Activated naive CD4-positive, alpha-beta T cell (primary cell): Measurements from ENCODE around the gene ZGRF1.
A peak's percentile ranks its signal among the peaks of the same experiment; 100 is the strongest.
"Not testable (repeated sequence)": the region's sequence is repeated elsewhere in the genome, so short reads cannot be mapped to it uniquely, and the experiment has no call there.

Experiments
- DNase-seq, 4 experiments: peaks; one replicate each; lab custom pipeline; 2025; lab: John Stamatoyannopoulos, UW

Gene ZGRF1

DNA sequence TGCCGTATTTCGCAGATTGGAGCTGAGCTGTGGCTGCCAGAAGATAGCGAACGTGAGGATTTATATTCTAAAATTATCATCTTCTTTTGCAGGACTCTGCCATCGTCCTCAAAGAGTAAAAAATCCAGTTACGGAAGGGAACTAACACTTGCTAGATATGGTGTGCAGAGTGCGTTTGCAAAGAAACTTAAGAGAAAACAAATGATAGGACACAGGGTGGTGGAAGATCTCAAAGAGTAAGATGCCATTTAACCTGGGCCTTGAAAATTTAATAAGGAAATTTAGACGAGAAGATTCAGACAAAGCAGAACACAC lies 800 bp upstream of the ZGRF1 start:
- no peak for DNase-seq

DNA sequence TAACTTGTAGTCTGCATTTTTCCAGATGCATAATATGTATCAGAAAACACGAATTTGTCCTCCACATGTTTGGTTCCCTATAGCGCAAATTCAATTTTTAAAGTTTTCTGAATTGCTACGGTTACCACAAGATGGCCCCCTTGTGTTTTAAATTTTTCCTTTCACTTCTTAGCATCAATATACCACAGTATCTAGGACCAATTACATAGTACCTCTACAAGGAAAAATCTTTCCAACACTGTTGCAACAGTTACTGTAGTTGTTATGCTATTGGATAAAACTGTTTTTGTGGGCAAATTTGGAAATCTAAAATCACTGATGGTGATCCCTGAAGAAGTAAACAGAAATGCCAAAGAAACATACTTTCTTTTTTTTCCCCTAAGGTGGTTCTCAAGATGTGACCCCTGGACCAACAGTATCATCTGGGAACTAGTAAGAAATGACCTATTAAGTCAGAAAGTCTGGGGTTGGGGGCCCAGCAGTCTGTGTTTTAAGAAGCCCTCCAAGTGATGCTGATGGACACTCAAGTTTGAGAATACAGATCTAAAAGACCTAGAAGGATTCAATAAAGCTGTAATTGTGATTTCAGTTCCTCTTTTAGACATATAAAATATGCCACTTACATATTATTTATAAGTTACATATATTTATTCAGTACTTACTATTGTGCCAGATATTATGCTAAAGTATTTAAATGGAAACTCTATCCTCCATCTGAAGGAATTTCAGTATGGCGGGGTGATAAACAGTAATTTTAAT lies 3.1 kb downstream of the ZGRF1 start:
- no peak for DNase-seq

DNA sequence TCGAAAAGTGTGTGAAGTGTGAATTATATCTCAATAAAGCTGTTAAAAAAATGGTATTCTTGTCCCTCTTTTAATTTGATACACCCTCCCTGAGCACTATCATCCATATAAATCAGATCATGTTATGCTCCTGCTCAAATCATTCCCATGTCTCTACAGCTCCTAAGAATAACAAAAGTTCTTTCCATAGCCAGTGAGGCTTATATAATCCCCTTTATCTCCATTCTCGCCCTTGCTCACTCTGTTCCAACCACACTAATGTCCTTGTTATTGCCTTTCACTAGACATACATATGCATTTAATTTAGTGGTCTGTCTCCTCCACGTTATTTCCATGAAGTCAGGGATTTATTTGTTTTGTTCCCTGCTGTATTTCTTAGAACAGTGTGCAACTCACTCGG lies 10.5 kb downstream of the ZGRF1 start:
- no peak for DNase-seq

DNA sequence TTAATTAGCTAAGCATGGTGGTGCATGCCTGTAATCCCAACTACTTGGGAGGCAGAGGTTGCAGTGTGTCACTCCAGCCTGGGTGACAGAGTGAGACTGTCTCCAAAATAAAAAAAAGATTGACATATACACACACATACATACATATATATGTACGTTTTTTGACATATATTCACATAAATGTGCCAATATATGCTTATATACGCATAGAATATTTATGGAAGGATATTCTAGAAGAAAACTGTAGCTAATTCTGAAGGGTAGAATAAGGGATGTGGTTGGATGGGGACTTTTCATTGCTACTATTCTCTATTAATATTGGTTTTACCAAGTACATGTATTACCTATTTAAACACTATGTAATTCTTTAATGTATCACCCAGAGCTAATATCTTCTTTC lies 19.7 kb downstream of the ZGRF1 start:
- DNase-seq: no peak

DNA sequence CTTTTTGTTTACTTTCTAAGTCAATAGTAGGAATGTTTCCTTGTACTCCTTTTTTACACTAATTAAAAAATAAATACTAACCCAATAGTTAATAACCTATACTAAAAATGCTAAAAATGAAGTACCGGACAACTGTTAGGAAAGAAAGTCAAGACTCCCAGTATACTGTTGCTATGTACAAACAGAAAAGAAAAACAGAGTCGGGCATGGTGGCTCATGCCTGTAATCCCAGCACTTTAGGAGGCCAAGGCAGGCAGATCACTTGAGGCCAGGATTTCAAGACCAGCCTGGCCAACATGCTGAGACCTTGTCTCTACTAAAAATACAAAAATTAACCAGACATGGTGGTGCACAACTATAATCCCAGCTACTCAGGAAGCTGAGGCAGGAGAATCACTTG lies 23.9 kb downstream of the ZGRF1 start:
- DNase-seq: not testable (repeated sequence)

DNA sequence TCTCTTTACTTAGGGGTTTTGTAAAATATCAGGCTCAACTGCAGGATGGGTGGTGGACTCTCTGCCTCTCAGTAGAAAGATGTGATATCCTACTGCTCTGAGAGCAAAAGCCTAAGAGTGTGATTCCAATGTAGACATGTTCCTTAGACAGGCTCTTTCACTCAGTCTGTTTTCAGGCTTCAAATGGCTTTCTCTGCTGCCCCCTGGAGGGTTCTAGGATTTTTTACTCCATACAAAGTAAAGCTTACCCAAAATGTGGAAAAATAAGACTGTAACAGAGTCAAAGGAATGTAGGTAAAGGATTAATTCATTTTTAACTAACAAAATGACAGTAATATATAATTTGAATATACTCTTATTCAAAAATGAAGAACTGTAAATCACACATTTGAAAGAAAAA lies 32.1 kb downstream of the ZGRF1 start:
- DNase-seq: peak in 1 of 4 experiments; percentile 0

DNA sequence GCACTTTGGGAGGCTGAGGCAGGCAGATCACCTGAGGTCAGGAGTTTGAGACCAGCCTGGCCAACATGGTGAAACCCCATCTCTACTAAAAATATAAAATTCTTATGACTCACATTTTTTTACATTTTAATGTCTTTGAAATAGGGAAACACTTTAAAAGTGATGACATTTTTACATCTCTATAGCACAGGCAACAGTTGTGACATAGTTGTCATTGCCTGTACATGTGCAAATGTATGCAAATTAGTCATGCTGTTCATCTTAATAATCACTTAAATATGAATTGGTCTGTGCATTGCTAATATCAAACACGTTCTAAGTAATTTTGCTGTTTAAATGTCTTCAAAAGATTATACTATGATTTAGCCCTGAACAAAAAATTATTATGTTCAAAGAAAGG lies 41.7 kb downstream of the ZGRF1 start:
- no peak for DNase-seq

DNA sequence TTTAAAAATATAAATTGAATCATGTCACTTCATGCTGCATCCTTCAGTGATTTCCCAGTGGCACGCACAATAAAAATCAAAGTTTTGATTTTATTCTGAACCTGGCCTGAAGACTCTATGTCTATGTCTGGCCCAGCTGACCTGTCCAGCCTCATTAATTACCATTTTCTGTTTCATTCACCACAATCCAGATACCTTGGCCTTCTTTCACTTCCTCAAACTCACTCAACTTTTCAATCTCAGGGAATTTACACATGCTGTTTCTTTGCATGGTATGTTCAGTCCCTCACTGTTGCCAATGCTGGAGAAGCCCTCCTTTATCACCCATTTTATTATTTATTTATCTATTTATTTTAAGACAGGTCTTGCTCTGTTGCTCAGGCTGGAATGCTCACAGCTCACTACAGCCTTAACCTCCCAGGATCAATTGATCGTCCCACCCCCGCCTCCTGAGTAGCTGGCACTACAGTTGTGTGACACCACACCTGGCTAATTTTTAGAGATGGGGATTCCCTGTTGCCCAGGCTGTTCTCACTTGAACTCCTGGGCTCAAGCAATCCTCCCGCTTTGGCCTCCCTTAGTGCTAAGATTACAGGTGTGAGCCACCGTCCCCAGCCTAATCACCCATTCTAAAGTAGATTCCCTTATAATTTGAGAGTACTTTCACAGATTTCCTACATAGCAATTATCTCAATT lies 43.1 kb downstream of the ZGRF1 start:
- no peak for DNase-seq

DNA sequence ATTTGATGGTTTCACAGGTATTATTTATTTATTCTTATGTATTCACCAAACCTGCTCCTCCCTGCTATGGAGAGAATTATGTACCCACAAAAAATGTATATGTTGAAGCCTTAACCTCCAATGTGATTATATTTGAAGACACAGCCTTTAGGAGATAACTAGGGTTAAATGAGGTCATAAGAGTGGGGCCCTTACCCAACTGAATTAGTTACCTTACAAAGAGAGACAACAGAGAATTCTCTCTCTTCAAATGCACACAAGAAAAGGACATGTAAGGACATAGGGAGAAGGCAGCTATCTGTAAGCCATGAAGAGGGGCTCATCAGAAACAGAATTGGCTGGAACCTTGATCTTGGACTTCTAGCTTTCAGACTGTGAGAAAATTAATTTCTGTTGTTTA lies 44.0 kb downstream of the ZGRF1 start:
- DNase-seq: no peak

DNA sequence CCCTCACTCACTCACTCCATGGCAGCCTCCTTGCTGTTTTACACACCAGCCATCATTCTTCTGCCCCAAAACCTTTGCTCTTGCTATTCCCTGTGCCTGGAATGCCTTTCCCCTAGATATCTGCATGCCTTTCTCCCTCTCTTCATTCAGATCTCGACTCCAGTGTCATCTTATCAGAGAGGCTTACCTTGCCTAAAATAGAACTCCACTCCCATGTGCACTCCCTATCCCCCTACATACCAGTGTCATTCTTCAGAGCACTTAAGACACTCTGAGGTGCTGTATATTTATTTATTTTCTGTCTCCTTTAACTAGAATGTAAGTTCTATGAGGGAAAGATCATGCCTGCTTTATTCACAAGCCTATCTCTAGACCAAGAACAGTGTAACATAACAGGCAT lies 45.1 kb downstream of the ZGRF1 start:
- no peak for DNase-seq

DNA sequence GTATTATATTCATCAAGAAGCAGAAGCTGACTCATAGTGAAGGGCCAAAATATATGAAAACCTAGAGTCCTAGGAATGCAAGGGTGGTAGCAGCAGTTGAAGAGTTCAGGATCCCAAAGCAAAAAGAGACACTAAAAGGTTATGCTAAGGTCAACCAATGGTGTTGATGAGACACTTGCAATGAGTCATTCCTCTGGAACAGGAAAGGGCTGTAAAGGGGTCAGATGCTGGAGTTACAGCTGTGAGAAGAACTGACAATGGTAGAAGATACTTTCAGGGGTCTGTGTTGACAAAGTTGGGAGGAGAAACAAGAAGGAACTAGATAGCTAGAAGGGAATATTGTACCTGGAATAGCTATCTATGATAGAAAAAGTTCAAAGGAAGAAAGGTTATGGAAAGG lies 47.5 kb downstream of the ZGRF1 start:
- DNase-seq: no peak

DNA sequence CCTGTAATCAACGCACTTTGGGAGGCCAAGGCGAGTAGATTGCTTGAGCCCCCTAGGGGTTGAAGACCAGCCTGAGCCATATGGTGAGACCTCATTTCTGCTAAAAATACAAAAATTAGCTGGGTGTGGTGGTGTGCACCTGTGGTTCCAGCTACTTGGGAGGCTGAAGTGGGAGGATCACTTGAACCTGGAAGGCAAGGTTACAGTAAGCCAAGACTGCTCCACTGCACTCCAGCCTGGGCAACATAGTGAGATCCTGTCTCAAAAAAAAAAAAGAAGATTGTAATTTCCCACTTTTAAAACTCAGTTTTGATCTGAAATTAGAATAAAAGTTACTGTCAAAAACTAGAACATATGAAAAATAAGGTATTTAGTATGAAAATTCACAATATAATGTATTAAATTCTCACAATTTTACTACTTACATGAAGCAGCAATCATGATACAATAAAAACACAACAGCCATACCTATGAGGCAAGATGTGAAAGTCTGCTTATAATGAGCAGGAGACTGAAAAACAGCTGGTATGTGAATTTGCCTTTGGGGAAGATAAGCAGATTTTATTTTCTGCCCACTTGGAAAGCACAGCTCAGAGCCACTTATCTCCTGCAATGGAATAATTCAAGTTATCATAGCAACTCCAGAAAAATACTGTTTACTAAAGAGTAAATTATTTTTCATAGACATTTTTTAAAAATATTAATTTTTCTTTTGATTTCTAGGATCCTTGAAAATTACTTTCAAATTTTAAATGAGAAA lies 50.6 kb downstream of the ZGRF1 start:
- DNase-seq: no peak

DNA sequence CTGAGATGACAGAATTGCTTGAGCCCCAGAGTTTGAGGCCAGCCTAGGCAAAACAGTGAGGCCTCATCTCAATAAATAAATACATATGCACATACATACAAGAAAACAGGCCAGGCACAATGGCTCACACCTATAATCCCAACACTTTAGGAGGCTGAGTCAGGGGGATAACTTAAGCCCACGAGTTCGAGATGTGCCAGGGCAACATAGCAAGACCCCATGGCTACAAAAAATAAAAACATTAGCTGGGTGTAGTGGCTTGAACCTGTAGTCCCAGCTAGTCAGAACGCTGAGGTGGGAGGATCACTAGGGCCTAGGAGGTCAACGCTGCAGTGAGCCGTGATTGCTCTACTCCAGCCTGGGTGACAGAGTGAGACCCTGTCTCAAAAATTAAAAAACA lies 69.2 kb downstream of the ZGRF1 start:
- DNase-seq: no peak

DNA sequence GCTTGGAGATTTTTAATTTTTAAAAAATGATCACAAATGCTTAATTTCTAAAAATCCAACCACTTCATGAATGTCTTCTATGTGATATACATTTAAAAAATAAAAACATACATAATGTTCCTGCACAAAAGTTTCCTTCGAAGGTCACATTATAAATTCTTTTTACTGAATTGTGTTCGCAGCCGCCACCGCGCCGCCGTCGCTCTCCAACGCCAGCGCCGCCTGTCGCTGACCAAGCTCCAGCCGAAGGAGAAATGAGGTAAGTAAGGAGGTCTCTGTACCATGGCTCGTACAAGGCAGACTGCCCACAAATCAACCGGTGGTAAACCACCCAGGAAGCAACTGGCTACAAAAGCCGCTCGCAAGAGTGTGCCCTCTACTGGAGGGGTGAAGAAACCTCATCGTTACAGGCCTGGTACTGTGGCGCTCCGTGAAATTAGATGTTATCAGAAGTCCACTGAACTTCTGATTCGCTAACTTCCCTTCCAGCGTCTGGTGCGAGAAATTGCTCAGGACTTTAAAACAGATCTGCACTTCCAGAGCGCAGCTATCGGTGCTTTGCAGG lies 71.9 kb downstream of the ZGRF1 start:
- DNase-seq: no peak

DNA sequence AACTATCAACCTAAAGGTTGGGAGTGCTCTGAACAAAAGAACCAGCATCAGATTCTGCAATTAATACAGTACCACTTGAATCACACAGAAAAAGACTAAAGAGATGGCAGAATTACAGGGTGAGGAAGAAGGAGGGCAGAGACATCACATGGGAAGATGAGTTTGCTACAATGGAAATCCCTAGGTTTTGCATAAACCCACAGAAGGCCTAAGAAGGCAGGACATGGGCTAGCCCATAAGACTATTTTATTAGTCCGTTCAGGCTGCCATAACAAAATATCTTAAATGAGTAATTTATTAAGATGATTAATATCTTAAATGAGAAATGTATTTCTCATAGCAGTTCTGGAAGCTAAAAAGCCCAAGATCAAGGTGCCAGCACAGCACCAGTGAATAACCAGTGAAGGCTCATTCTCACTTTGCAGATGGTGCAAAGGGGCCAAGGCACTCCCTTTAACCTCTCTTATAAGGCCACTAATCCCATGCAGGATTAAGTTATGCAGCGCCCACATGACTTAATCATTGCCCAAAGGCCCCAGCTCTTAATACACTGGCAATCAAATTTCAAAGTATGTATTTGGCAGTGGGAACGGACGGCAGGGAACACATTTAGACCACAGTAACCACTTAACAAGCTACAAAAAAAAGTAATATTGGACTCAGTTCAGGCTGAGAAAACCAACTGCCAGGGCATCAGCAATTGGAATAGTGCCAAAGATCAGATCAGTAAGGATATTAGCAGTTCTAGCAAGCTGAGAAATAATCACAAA lies 73.1 kb downstream of the ZGRF1 start:
- DNase-seq: no peak

DNA sequence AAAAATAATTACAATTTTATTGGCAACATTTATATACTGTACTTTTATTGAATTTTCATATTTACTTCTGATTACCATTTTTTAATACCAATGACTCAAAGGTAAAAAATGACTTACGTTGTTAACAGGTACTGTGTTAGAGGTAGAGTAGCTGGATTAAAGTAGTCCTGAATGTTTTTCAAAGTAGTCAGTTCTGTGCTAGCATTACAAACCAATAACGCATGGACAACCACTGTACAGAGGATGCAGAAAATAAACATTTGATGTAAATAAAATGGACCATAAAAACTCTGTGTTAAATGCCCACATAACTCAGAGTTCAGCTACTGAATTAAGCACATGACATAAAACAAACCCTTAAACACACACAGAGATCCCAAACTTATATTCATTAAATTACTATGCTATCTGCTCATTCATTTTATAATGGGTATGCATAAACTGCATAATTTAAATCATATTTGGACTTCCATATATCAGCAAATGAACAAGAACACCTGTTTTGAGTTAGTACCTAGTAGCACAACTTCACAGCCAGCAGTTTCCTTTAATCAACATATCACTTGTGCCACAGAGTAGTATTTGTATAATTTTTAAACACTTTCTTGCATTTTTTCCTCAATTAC lies 74.3 kb downstream of the ZGRF1 start:
- no peak for DNase-seq

DNA sequence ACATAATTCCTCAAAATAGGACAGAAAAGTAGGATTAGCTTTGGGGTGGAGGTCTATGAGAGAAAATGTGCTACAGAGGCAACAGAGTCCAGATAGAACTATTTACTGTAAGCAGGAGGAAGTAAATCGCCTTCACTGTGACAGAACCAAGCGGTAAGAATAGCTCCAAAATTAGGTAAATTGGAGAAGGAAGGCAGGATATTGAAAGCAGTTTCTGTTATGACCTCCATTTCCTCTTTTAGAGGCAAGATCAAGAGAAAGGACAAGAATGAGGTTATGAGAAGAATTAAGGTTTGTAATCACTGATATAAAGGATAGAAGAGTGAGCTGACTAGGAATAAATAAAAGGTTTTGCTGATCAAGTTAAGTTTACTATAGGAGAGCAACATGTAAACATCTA lies 76.6 kb downstream of the ZGRF1 start:
- no peak for DNase-seq

DNA sequence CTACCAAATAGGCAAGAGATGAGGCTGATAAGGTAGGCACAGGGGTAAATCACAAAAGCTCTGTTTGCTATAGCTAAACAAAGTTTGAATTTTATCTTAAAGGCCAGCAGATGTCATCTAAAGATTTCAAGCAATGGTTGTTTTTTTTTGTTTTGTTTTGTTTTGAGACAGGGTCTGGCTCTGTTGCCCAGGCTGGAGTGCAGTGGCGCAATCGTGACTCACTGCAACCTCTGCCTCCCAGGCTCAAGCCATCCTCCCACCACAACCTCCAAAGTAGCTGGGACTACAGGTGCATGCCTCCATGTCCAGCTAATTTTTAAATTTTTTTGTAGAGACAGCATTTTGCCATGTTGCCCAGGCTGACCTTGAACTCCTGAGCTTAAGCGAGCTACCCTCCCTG lies 77.7 kb downstream of the ZGRF1 start:
- DNase-seq: no peak

DNA sequence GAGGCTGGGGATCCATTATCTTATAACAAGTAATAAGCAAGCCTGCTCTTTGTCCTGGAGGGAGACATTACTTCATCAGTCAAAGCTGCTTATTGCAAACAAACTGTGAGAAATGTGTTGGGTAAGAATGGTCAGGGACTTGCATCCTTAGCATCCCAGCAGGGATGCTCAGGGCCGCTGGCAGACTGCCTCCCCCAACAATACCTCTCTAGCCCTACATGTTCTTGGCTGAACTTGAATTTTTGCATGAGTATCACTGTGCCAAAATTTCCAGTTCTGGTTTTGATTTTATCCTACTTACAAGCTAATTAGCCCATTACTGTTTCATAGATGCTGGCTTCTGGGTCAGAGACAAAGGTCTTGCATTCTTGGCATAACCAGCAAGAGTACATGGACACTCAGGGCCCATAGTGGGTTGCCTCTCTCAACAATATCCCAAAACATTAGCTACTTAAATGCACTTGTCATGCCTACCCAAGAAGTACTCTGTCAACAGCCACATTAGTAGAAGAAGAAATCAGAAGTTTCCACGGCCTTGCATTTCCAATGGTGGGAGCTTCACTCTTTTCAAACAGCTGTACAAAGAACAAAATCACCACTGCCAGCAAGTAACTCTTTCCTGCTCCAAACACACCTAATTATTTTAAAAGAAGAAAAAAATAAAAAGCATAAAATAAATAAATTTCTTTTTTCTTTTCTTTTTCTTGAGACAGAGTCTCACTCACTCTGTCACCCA lies 78.9 kb downstream of the ZGRF1 start:
- DNase-seq: no peak

DNA sequence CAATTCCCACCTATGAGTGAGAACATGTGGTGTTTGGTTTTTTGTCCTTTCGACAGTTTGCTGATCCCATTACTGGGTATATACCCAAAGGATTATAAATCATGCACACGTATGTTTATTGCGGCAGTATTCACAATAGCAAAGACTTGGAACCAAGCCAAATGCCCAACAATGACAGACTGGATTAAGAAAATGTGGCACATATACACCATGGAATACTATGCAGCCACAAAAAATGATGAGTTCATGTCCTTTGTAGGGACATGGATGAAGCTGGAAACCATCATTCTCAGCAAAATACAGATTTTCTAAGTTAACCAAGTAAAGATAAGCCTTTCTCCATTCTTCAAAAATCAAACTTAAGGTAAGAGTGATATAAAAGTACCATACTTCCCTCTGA lies 82.4 kb downstream of the ZGRF1 start:
- not testable (repeated sequence) for DNase-seq

DNA sequence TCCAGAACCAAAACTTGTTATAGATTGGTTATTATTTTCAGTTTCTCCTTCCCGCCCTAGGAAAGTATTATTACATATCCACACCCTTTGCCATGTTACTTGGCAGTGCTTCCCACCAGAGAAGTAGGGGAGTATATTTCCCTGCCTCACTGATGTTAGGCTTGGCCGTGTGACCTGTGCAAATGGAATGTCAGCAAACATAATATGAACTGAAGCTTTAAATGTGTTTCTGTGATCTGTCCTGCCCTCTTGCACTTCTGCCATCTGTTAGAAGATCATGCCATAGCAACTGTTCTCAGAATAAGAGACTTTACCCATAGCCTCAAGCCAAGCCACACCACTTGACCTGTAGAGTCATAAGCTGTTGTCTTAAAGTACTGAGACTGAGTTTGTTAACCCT lies 84.0 kb downstream of the ZGRF1 start:
- DNase-seq: no peak
